KOPT-K1 (cell line): ENCODE data around the gene BAAT.

ENCODE experiments used
- H3K27ac ChIP-seq: fragments of 200-600 bp; sonication (generic); 2 replicates; pipeline ENCODE4 v1.5.1; 2016; ENCODE audit warnings: antibody characterized with exemption, mild to moderate bottlenecking, low read depth, low read length; ENCODE audit not compliant: poor library complexity, severe bottlenecking
- H3K36me3 ChIP-seq: fragments of 200-600 bp; sonication (generic); 2 replicates; pipeline ENCODE4 v1.5.1; 2017; ENCODE audit warnings: antibody characterized with exemption, mild to moderate bottlenecking, low read length, moderate library complexity; ENCODE audit not compliant: insufficient read depth
- H3K9me3 ChIP-seq: fragments of 200-600 bp; sonication (generic); 2 replicates; pipeline ENCODE4 v1.5.1; 2017; ENCODE audit warnings: antibody characterized with exemption, low read length, mild to moderate bottlenecking; ENCODE audit not compliant: insufficient read depth, poor library complexity, severe bottlenecking

The BAAT gene

GRCh38 chr9:101381118-101381517, 3.7 kb downstream of the BAAT start:
- Histone ChIP-seq H3K27ac (no peak overlapping the region), H3K36me3 (no peaks in the 10 kb centered on the region), H3K9me3 (peaks cover 10% of the 10 kb centered on the region)

DNA sequence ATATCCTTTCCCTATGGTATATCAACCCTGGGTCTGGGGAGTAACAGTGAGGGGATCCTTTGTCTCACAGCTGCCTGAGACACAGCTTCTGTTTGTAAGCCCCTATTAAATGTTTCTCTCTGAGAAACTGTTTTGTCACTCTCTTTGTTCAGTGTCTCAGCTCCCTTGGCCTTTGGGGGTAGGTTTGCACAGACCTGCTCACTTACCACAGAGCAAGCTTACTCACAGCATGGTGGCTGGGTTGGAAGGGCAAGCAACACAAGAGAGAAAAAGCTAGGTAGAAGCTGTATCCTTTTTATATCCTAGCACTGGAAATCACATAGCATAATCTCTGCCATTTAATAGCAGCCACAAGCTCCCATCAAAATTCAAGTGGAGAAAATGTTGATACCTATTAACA, 4.5 kb downstream of the BAAT start:
- H3K36me3 ChIP-seq = no peaks in the 10 kb centered on the region
- no peak overlapping the region for H3K27ac ChIP-seq
- H3K9me3 ChIP-seq = peaks cover 8% of the 10 kb centered on the region

GRCh38 chr9:101376111-101376848, 8.5 kb downstream of the BAAT start:
- H3K36me3 ChIP-seq = no peaks in the 10 kb centered on the region
- no peak overlapping the region for H3K27ac ChIP-seq
- H3K9me3 ChIP-seq = no peaks in the 10 kb centered on the region

DNA sequence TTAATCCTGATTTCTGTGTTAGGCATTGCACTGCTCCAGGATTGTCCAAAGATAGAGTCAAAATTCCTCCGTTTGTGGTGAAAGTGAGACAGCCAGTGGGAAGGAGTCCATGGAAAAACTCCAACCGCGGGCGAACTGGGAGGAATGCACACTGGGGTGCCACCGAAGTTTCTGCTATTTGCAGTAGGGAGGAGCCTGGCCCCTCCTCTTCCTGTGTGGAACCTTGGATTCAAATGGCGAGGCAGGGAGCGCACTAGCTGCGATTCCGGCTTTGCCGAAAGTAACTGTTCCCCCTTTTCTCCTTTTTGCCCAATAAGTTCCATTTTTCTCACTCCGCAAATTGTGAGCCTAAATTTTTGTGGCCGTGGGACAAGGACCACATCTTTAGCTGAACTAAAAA, 9.3 kb downstream of the BAAT start:
- no peaks in the 10 kb centered on the region for H3K36me3 ChIP-seq
- H3K27ac ChIP-seq = no peak overlapping the region
- no peaks in the 10 kb centered on the region for H3K9me3 ChIP-seq

GRCh38 chr9:101372327-101373118, 12.3 kb downstream of the BAAT start:
- no peak overlapping the region for H3K27ac ChIP-seq
- H3K9me3 ChIP-seq = no peaks in the 10 kb centered on the region

GRCh38 chr9:101371813-101372212, 13.0 kb downstream of the BAAT start:
- H3K36me3 ChIP-seq = no peaks in the 10 kb centered on the region
- no peak overlapping the region for H3K27ac ChIP-seq
- no peaks in the 10 kb centered on the region for H3K9me3 ChIP-seq

More at GRCh38 chr9:101372327-101373118, 12.3 kb downstream of the BAAT start:
- H3K36me3 ChIP-seq = no peaks in the 10 kb centered on the region

- Histone ChIP-seq H3K9me3 (no peaks in the 10 kb centered on the region), H3K36me3 (no peaks in the 10 kb centered on the region), H3K27ac (no peak overlapping the region)
Measured at GRCh38 chr9:101369884-101370531, 14.8 kb downstream of the BAAT start.

DNA sequence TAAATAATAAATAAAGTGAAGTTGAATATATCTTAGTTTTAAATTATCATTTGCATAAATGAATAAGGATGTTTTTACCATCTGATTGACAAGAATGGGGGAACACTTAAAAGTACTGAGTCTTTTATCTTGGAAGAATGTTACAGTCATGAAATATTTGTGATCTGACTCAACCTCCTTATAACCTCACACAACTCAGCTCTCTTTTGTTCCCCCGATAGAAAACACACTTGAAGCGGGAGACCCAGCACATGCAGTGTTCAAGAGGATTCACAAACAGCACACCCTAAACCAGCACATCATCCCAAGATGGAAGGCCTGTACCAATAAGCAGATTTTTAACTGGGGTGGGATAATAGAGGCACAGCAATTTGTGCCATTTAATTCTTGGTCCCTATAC, 15.5 kb downstream of the BAAT start:
- H3K9me3 ChIP-seq = no peaks in the 10 kb centered on the region
- no peaks in the 10 kb centered on the region for H3K36me3 ChIP-seq
- H3K27ac ChIP-seq = no peak overlapping the region

GRCh38 chr9:101367323-101367722, 17.5 kb downstream of the BAAT start:
- Histone ChIP-seq H3K9me3 (no peaks in the 10 kb centered on the region), H3K27ac (no peak overlapping the region), H3K36me3 (no peaks in the 10 kb centered on the region)

DNA sequence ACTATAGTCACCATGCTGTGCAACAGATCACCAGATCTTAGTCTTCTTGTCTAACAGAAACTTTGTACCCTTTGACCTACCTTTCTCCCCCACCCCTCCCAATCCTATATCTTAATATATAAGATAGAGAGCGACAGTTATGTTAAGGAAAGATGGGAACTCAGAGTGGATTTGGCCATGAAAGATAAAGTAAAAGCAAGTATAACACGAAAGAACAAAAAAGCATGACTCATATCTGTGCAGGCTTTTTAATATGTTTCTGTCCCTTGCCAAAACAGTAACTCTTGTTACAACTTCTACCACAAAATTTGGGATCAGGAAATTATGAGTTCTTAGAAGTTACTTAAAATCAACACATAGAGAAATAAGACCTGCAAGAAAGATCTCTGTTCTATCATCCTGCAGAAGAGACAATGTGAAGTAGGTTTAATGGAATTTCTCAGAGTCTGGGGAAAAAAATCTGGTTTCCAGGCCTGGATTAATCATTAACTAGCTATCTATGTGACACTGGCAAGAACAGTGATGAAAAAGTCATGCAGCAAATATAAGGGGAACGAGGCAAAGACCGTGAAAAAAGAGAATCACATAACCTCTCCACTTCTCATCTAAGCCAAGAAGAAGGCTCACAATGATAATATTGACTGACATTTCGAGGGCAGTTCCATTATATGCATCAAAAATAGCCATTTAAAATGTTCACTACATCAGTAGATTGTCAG, 18.6 kb downstream of the BAAT start:
- Histone ChIP-seq H3K36me3 (no peaks in the 10 kb centered on the region), H3K9me3 (no peaks in the 10 kb centered on the region), H3K27ac (no peak overlapping the region)

GRCh38 chr9:101365181-101365580, 19.6 kb downstream of the BAAT start:
- Histone ChIP-seq H3K9me3 (no peaks in the 10 kb centered on the region), H3K36me3 (no peaks in the 10 kb centered on the region), H3K27ac (no peak overlapping the region)

- Histone ChIP-seq H3K9me3 (no peaks in the 10 kb centered on the region), H3K36me3 (no peaks in the 10 kb centered on the region), H3K27ac (no peak overlapping the region)
Measured at GRCh38 chr9:101362450-101362849, 22.4 kb downstream of the BAAT start.

DNA sequence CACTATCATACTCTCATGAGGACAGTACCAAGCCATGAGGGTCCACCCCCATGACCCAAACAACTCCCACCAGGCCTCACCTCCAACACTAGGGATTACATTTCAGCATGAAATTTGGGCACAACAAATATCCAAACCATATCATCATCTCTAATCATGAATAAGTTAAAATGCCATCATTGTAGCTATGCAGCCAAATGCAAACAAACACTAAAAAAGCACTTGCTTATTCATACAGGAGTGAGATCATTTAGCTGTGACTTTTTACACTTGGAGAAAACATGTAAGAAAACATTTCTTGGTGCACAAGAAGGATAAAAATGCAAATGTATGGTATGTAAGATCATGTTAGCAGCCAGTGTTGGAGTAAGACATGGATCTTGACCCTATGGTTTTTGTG, 24.2 kb downstream of the BAAT start:
- Histone ChIP-seq H3K27ac (no peak overlapping the region), H3K9me3 (no peaks in the 10 kb centered on the region)

GRCh38 chr9:101359679-101360078, 25.1 kb downstream of the BAAT start:
- H3K36me3 ChIP-seq = no peaks in the 10 kb centered on the region
- no peaks in the 10 kb centered on the region for H3K9me3 ChIP-seq
- no peak overlapping the region for H3K27ac ChIP-seq

More for the DNA sequence above, 24.2 kb downstream of the BAAT start:
- no peaks in the 10 kb centered on the region for H3K36me3 ChIP-seq

DNA sequence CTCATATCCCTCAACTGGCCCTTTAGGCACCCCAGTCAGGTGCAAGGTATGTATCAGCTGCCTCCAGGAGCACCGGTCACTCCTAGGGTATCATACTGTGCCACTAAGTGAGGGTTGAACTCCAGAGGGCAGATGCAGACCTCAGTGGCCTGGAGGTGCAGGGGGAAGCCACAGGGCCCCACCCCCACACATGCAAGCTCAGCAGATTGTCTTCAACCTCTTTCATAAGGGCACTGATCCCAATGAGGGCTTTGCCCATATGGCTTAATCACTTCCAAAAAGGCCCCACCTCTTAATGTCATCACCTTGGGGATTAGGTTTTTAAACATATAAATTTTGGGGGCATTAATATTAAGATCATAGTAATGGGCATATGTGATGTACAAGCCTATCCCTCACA, 28.2 kb downstream of the BAAT start:
- H3K27ac ChIP-seq = no peak overlapping the region
- H3K9me3 ChIP-seq = no peaks in the 10 kb centered on the region
- H3K36me3 ChIP-seq = no peaks in the 10 kb centered on the region
